ENCODE measurements around the gene COG7.
A peak's percentile ranks its signal among the peaks of the same experiment; 100 is the strongest.
"Not testable (repeated sequence)": the region's sequence is repeated elsewhere in the genome, so short reads cannot be mapped to it uniquely, and the experiment has no call there.

The COG7 gene
- total RNA-seq: 26.3 reads per million, percentile 53 among the genes with 10 or more reads in this experiment

GRCh38 chr16:23452572-23453337 lies at the start of gene COG7:
COG7 (minus strand) TSS chr16:23453189; CDS start chr16:23452994, 195 bp downstream.
- DNase-seq: peak; percentile 75

GRCh38 chr16:23502466-23502865 lies 49.5 kb upstream of the COG7 start:
- no peak for DNase-seq

DNA sequence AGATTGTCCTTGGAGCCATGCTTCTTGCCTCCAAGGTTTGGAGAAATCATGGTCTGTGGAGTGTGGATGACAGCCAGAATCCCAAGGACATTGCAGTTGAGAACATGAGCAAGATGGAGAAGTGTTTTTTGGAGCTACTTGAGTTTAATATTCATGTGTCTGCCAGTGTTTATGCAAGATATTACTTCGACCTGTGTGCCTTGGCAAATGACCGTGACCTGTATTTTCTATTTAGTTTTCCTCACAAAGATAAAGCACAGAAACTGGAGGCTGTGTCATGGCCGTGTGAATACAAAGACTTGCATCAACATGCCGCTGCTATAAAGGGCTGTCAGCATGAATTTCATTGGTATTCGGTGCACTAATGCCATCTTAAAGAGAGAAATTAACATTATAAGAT lies 48.3 kb upstream of the COG7 start:
- no peak for DNase-seq

GRCh38 chr16:23500862-23501225 lies 47.9 kb upstream of the COG7 start:
- no peak for DNase-seq

GRCh38 chr16:23500212-23500861 lies 47.3 kb upstream of the COG7 start:
- no peak for DNase-seq

GRCh38 chr16:23499801-23500200 lies 46.8 kb upstream of the COG7 start:
- DNase-seq: no peak

DNA sequence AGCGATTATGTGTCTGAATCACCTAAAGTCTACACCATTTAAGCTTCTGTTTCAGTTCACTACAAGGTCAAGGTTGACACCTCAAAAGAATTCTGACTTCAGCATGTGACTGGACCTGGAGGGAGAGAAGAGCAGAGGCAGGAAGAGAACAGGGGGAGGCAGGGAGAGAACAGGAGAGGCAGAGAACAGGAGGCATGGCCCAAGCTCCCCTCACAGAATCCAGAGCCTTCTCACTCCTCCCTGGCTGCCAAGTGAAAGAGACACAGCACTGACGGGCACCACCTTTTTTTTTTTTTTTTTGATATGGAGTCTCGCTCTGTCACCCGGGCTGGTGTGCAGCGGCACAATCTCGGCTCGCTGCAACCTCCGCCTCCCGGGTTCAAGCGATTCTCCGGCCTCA lies 45.9 kb upstream of the COG7 start:
- no peak for DNase-seq

DNA sequence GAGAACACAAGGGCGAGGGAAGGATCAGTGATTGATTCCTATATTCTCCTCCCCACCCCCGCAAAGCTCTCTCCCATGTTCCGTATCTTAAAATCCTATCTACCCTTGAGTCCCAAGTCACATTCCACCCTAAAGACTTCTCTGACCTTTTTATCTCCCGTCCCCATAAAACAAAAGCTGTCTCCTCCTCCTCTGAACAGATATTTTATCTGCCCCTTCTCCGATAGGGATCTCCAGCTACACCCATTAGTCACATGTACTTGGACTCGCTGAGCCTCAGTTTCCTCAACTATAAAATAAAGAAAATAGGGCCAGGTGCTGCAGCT lies 44.5 kb upstream of the COG7 start:
- DNase-seq: no peak

- no peak for DNase-seq
Measured at GRCh38 chr16:23496821-23497542, 44.0 kb upstream of the COG7 start.

DNA sequence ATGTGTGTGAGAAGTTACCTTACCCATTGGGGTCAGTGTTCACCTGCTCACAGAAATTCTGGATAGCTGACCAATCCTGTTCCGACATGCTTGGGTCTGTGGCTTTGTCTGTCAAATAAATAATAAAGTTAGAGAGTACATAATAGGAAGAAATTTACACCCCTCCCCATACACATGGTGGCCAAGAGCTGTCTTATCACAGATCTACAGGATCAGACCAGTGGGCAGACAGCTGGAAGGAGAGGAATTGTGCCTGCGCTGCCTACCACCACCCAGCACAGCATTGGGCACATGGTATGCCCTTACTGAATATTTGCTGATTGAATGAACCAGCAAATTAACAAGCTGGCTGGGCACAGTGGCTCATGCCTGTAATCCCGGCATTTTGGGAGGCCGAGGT lies 42.7 kb upstream of the COG7 start:
- no peak for DNase-seq

GRCh38 chr16:23494188-23494587 lies 41.2 kb upstream of the COG7 start:
- no peak for DNase-seq

DNA sequence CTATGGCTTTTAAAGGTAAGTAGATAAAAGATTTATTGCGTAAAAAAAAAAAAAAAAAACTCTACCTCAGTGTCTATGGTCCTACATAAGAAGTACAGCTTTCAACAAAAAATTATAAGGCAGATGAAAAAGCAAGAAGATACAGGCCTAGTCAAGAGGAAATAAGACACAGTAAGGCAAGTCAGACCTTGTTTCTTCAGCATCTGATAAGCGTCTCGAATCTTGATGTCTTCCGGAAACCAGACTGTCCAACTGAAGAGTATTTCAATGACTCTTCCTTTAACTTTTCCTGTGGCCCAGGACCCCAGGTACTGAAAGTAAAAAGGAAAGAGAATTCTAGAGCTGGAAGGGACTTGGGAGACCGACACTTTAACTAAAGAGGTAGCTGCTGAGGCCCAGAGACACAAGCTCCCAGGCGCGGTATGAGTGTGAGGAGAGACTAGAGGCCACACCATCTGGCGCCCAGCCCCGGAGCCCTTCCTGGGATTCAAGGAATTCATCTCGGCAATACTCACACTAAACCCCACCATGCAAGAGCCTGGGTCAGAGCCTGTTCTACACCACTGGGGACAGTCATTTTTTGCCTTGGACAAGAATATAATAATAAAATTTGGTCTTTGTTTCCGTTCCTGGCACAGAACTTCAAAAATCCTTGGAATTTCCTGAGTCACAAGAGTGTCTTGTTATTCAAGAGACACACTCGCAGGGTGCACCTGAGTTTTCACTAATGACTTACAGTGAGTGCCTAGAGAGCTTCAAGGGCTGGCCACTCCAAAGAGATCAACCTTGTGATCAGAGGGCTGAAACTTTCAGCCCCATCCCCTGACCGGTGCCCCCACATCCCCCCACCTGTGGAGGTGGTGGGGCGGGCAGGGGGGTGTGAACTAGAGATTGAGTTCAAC lies 38.8 kb upstream of the COG7 start:
- DNase-seq: no peak

- no peak for DNase-seq
Measured at GRCh38 chr16:23486480-23486879, 33.5 kb upstream of the COG7 start.

- DNase-seq: no peak
Measured at GRCh38 chr16:23485841-23486240, 32.9 kb upstream of the COG7 start.

DNA sequence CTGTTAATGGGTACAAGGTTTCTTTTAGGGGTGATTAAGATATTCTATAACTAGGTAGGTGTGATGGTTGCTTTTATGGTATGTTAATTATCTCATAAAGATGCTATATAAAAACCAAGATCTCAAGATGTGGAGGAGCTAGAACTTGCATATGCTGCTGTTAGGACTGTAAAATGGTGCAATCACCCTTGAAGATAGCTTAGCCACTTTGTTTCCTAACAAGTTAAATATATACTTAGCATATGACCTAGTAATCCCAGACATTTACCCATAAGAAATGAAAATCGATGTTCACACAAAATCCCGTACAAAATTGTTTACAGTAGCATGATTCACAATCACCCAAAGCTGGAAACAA lies 32.2 kb upstream of the COG7 start:
- no peak for DNase-seq

GRCh38 chr16:23484510-23485256 lies 31.7 kb upstream of the COG7 start:
- DNase-seq: no peak

DNA sequence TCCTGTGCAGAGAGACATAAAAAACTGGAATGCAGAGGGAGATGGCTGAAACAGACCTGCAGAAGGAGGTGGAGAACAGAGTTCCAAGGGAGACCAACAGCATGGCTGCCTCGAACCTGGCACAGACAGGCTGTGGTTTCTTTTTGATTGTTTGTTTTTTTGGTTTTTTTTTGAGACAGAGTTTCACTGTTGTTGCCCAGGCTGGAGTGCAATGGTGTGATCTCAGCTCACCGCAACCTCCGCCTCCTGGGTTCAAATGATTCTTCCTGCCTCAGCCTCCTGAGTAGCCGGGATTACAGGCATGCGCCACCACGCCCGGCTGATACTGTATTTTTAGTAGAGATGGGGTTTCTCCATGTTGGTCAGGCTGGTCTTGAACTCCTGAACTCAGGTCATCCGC lies 30.5 kb upstream of the COG7 start:
- DNase-seq: not testable (repeated sequence)

DNA sequence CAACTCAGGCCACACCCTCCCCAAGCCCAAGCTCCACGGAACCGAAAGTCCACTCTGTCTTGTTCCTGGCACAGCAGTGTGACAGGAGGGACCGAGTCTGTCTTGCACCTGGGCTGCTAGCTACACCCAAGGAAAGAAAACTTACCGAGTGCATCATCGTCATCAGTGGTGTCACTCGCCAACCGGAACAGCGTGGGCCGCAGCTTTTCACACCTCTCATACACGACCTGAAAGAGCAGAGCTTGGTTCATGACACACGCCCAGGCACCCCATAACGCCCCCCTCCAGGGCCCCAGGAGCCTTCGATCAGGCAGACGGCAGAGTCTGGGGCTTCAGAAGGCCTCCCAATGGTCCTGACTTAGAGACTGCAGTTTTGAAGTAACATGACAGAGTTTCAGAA lies 29.8 kb upstream of the COG7 start:
- peak; percentile 23 for DNase-seq

GRCh38 chr16:23480257-23480656 lies 27.3 kb upstream of the COG7 start:
- DNase-seq: no peak

GRCh38 chr16:23479138-23479537 lies 26.1 kb upstream of the COG7 start:
- DNase-seq: no peak

- DNase-seq: no peak
Measured at GRCh38 chr16:23478566-23478965, 25.6 kb upstream of the COG7 start.

DNA sequence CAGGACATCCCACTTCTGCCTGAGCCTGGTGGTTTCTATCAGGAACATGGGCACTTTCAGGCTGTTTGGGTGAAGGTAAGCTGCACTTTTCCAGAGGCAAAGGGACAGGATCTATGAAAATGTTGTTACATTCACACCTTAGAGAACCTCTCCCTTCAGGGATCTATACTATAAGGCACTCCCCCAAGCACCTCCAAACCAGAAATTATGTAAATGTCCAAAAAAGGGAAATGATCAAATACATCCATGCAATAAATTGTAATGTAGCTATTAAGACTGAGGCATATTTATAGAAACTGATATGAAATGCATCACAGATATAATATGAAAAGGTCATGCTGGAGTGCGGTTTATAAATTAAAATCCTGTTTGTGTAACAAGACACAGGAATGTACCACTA lies 23.3 kb upstream of the COG7 start:
- DNase-seq: no peak
